NB4 (cell line): ENCODE measurements around the gene ASMT.

Experiments used
- CTCF ChIP-seq: IDR thresholded peaks from one replicate; pipeline ENCODE4 v1.5.1; 2012; ENCODE audit warnings: low read depth, low read length
- MYC ChIP-seq: IDR thresholded peaks from 2 replicates; pipeline ENCODE4 v1.6.1; 2011; ENCODE audit warnings: low read depth, low read length

- no peak for TF ChIP-seq CTCF
- TF ChIP-seq MYC: no peak
Measured at GRCh38 chrX:1614927-1615326, at the start of gene ASMT.
